ENCODE data around the gene MRPL58.

The MRPL58 gene

DNA sequence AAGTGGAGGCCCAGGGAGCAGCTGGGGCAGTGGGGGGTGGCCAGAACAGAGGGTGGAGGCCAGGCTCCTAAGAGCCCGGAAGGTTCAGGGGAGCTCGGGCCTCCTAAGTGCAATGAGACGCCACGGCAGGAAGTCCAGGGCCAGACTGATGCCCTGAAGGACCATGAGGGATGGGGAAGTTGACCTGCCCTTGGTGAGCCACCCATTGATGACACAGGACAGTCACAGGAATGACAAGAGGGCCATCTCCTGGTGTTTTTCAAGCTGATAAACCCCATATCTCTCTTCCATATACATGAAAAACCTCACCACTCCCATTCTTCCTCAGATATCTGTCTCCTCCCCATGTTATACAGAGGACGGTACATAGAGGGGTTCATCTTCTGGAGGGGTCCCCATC is 5.8 kb upstream of the MRPL58 start:
- no peak for DNase-seq
- no peaks in the 10 kb centered on the region for H3K9me3 ChIP-seq
- no peak overlapping the region for H3K4me3 ChIP-seq
- TF ChIP-seq, protein P1, sequence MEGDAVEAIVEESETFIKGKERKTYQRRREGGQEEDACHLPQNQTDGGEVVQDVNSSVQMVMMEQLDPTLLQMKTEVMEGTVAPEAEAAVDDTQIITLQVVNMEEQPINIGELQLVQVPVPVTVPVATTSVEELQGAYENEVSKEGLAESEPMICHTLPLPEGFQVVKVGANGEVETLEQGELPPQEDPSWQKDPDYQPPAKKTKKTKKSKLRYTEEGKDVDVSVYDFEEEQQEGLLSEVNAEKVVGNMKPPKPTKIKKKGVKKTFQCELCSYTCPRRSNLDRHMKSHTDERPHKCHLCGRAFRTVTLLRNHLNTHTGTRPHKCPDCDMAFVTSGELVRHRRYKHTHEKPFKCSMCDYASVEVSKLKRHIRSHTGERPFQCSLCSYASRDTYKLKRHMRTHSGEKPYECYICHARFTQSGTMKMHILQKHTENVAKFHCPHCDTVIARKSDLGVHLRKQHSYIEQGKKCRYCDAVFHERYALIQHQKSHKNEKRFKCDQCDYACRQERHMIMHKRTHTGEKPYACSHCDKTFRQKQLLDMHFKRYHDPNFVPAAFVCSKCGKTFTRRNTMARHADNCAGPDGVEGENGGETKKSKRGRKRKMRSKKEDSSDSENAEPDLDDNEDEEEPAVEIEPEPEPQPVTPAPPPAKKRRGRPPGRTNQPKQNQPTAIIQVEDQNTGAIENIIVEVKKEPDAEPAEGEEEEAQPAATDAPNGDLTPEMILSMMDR (IDR thresholded peaks at IDR 0.05), result no peak
- H3K4me1 ChIP-seq, result peaks cover 0 to 10% (median 3%) of the 10 kb centered on the region in 4 donors
- H3K27me3 ChIP-seq, result no peaks in the 10 kb centered on the region
- peaks cover 20 to 37% (median 25%) of the 10 kb centered on the region in 3 donors for H3K36me3 ChIP-seq
- intact Hi-C loops (cut with DNase I; ENCODE audit: low total_unique reads), result no loop called here
- H3K27ac ChIP-seq, result no peak overlapping the region

DNA sequence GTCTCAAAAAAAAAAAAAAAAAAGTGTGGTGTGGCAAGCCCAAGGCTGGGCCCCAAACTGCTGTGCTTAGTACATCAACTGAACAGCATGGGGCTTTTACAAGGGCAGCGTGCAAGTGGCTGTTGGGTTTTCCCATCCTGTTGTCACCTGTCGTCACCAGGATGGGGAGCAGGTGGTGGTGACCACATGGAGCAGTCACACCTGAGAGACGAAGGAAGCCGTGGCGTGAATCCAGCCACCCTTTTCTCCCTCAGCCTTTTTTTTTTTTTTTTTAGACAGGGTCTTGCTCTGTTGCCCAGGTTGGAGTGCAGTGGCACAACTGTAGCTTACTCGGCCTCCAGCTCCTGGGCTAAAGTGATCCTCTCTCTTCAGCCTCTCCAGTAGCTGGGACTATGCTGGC is 4.1 kb upstream of the MRPL58 start:
- H3K4me1 ChIP-seq, result peaks cover 0 to 20% (median 10%) of the 10 kb centered on the region in 4 donors
- intact Hi-C loops (cut with DNase I; ENCODE audit: low total_unique reads), result no loop called here
- H3K9me3 ChIP-seq, result no peaks in the 10 kb centered on the region
- H3K36me3 ChIP-seq, result peaks cover 3 to 20% (median 8%) of the 10 kb centered on the region in 3 donors
- TF ChIP-seq, protein P1 (IDR thresholded peaks at IDR 0.05), result no peak
- no peak for DNase-seq
- H3K27ac ChIP-seq, result no peak overlapping the region
- no peaks in the 10 kb centered on the region for H3K27me3 ChIP-seq
- no peak overlapping the region for H3K4me3 ChIP-seq

DNA sequence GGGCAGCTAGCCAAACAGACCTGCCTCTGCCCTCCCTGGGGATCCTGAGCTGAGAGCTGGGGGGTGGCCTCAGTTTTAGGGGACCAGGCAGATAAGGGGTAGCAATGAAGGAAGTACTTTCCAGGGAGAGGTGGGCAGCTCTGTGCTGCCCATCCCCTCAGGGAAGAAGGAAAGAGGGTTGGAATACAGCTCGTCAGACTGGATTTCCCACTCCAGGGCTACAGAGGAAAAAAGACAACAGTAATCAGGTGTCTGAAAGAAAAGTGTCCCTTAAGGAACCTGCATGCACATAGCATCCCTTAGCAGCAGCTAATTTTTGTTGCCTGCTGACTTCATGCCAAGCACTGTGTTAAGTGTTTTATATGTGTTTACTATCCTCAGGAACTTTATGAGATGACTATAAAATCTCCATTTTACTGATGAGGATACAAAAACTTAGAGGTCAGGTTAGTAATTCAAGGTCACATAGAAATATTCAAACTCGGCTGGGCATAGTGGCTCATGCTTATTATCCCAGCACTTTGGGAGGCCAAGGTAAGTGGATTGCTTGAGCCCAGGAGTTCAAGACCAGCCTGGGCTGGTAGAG is 3.2 kb upstream of the MRPL58 start:
- no peak for DNase-seq
- TF ChIP-seq, protein P1 (IDR thresholded peaks at IDR 0.05), result no peak
- H3K9me3 ChIP-seq, result no peaks in the 10 kb centered on the region
- peaks cover 0 to 12% (median 0%) of the 10 kb centered on the region in 3 donors for H3K36me3 ChIP-seq
- intact Hi-C loops (cut with DNase I; ENCODE audit: low total_unique reads), result no loop called here
- no peak overlapping the region for H3K4me3 ChIP-seq
- H3K27me3 ChIP-seq, result no peaks in the 10 kb centered on the region
- no peak overlapping the region for H3K27ac ChIP-seq
- H3K4me1 ChIP-seq, result peaks cover 0 to 25% (median 15%) of the 10 kb centered on the region in 4 donors

DNA sequence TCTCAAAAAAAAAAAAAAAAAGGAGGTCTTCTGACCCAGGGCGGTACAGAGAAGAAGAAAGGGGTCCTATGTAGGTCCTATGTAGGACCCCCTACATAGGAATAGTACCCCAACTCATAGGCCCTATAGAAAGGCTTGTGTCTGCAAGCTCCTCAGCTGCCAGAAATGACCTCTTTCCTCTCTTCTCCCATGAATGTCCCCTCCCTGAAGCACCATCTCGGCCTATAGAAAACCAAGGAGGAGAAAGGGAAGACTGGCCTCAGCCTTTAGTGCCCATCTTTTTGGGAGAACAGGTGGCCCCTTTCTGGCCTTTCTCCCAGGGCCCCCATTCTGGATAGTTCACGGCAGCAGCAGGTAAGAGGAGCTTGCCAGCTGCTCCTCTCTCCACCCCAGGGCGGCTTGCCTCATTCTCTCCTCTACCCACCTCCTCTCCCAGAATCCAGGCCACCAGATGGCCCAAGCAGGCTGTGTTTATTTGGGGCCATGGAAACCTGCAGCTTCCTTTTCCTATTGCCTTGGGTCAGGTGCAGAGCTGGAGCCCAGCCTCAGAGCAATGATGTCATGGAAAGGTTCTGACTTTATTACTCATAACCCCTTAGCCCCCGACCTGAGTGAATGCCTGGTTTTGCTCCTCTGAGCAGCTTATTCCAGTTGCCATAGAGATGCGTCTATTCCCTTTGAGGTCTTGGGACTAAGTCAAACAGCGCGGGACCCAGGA is 1.6 kb upstream of the MRPL58 start:
- Histone ChIP-seq H3K4me1 (peaks cover 0 to 25% (median 15%) of the 10 kb centered on the region in 4 donors), H3K4me3 (no peak overlapping the region), H3K27ac (peak overlapping the region in 1 of 2 donors; percentile 87), H3K9me3 (no peaks in the 10 kb centered on the region), H3K27me3 (no peaks in the 10 kb centered on the region), H3K36me3 (no peaks in the 10 kb centered on the region)
- intact Hi-C loops (cut with DNase I; ENCODE audit: low total_unique reads), result loop anchor here (5.0 kb wide), 1 partner anchor 49 kb away; no protein-coding TSS in a partner anchor
- TF ChIP-seq, protein P1 (IDR thresholded peaks at IDR 0.05), result no peak
- DNase-seq, result peak in 1 of 2 donors; percentile 27

DNA sequence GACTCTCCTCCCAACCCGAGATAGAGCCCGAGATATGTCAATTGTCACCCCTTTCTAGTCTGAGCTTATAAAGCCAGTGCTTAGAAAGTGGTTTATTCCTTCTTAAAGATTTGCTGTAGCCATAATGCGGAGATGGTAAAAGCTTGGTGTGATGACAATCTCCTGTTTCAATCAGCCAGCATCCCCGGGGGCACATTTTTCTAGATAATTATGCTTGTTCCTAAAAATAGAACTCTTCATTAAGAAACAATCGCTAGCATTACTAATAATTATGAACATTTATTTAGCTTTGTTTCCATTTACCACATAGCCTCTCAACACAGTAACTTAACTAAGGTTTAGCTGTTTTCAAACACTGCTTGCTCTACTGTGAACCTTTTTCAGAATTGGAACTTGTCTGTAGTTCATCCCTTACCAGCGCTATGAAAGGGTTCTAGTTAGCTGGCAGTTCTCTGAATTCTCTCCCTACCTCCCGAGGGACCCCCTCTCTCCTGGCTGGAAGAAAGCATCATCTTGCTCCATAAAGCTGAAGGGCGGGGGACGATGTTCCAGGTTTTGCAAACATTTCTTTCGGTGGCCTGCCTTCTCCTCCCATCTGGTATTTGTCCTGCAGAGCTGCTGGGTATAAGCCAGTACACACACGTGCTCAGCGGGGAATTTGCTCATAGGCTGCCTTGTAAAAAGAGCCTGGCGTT is 922 bp upstream of the MRPL58 start:
- Histone ChIP-seq H3K9me3 (no peaks in the 10 kb centered on the region), H3K4me3 (peak overlapping the region; percentile 89 to 93), H3K27me3 (no peaks in the 10 kb centered on the region), H3K36me3 (peaks cover 0 to 4% (median 2%) of the 10 kb centered on the region in 3 donors), H3K4me1 (peaks cover 0 to 25% (median 15%) of the 10 kb centered on the region in 4 donors), H3K27ac (peak overlapping the region; percentile 85 to 87)
- DNase-seq, result peak; percentile 70 to 78
- intact Hi-C loops (cut with DNase I; ENCODE audit: low total_unique reads), result loop anchor here (5.0 kb wide), 1 partner anchor 49 kb away; no protein-coding TSS in a partner anchor
- TF ChIP-seq, protein P1 (IDR thresholded peaks at IDR 0.05), result no peak
